ENCODE measurements around the gene PDE2A. TPM values are rescaled to one million over a fixed set of nuclear protein-coding genes. Genes with fewer than 3 reads are reported as not detected.

PDE2A gene
- total and polyA plus RNA-seq, 2 of the 4 experiments (the other 2 are of a cell fraction): 0.02 TPM; not detected in 1

DNA sequence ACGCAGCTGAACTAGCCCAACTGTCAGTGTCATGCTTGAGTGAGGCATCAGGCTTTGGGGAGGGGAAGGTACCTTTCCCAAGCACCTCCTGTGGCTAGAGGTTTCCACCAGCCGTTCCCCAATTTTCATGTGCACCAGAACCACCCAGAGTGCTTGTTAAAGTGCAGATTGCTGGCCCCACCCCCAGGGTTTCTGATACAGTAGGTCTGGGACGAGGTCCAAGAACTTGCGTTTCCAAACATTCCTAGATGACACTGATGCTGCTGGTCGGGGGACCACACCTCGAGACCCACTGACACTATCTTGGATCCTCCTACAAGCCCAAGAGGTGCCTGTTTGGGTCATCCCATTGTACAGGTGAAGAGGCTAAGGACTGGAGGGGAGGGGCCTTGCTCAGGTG, 59.8 kb downstream of the PDE2A start:
- Histone ChIP-seq H2BK15ac (ENCODE audit: low read depth, low read length) (no peak overlapping the region), H2BK5ac (ENCODE audit: low read depth, low read length, poor library complexity, severe bottlenecking) (no peak overlapping the region), H3K14ac (replicated peaks; ENCODE audit: low read depth, low read length) (no peak overlapping the region), H3K36me3 (ENCODE audit: control insufficient read depth, insufficient read depth, low read length) (no peaks in the 10 kb centered on the region), H4K8ac (ENCODE audit: low read depth in 2 of 2, low read length in 2 of 2) (no peak overlapping the region), H2BK120ac (ENCODE audit: low read depth, low read length) (no peak overlapping the region), H3K23ac (ENCODE audit: low read depth, low read length) (no peak overlapping the region), H4K5ac (ENCODE audit: low read depth, low read length) (no peak overlapping the region), H3K4me3 (ENCODE audit: insufficient read depth, low read depth, low read length) (no peak overlapping the region), H3K79me1 (ENCODE audit: low read depth in 1 of 2, low read length in 2 of 2) (no peaks in the 10 kb centered on the region), H3K9ac (ENCODE audit: low read depth, low read length) (no peak overlapping the region), H3K18ac (ENCODE audit: low read depth, low read length) (no peak overlapping the region), H2AK9ac (replicated peaks; ENCODE audit: low read depth, low read length, poor library complexity) (no peak overlapping the region), H3K27me3 (ENCODE audit: control insufficient read depth, insufficient read depth, low read length) (peaks cover 85% of the 10 kb centered on the region), H3K4ac (ENCODE audit: low read depth, low read length) (no peak overlapping the region), H3K9me1 (ENCODE audit: insufficient read depth, low read length) (no peaks in the 10 kb centered on the region), H3K9me3 (ENCODE audit: control insufficient read depth, insufficient read depth, low read length) (no peaks in the 10 kb centered on the region; the same call in 1 of the 2 replicates), H4K20me1 (ENCODE audit: insufficient read depth, low read length) (no peaks in the 10 kb centered on the region), H4K91ac (ENCODE audit: insufficient read depth, low read depth, low read length) (no peak overlapping the region), H3K56ac (ENCODE audit: extremely low read depth, insufficient read depth, low read length) (no peak overlapping the region), H2AK5ac (ENCODE audit: low read depth, low read length) (no peak overlapping the region), H3K27ac (ENCODE audit: insufficient read depth, low read length) (no peak overlapping the region), H2BK20ac (ENCODE audit: low read depth, low read length) (no peak overlapping the region), H3K4me2 (ENCODE audit: low read depth, low read length) (no peak overlapping the region), H2AFZ (replicated peaks; ENCODE audit: low read length, poor library complexity) (no peak overlapping the region), H3K4me1 (ENCODE audit: control insufficient read depth, insufficient read depth, low read length) (no peaks in the 10 kb centered on the region)
- ATAC-seq (ENCODE audit: low read depth): no peak
- intact Hi-C loops (cut with micrococcal nuclease): no loop called here
- ChIA-PET CTCF (no interaction called here), POLR2A (ENCODE audit: unreplicated experiment) (no interaction called here)
- in situ Hi-C loops (cut with MboI; ENCODE audit: low sequenced_read_pairs): no loop called here
- BruUV-seq (replicated peaks): no TSS peak
- dilution Hi-C loops (cut with HindIII; ENCODE audit: low sequenced_read_pairs, unreplicated experiment): no loop called here
- TF ChIP-seq CHD1 (IDR thresholded peaks at IDR 0.05; ENCODE audit: low read depth, low read length): no peak
- no peak for TF ChIP-seq NFE2L2 (IDR thresholded peaks at IDR 0.05; ENCODE audit: low read depth, low read length)
- DNase-seq: no peak
- 20% methylated on average over 1 of the region's 6 CpGs; no CpG with 5 or more reads in 1 of the 2 experiments for WGBS, 2 experiments (ENCODE audit: extremely low coverage in 2 of 2, insufficient read length in 1 of 2)

Data from IMR-90 (cell line).